ENCODE measurements around the gene MSX2. TPM values are rescaled to one million over a fixed set of nuclear protein-coding genes. Genes with fewer than 3 reads are reported as not detected.

Gene MSX2
- total RNA-seq, 1 donor from 2014 or later = 2.3 TPM

DNA sequence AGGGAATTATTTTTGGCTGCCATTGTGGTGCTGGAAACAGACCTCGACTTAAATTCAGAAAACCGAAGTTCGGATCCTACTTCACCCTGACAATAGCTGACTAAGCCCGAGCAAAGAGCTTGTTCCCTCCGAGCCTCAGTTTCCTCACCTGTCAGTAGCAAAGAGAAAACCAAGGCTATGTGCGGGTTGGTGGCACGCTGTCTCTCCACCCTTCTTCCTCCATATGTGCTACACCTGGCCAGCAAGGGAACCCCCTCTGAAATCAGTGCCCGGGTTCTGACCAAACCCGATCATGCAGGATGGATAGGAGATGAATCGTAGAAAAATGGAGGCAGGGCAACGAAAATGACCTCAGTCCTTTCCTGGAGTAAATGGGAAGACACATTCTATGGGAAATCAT, 16.7 kb upstream of the MSX2 start:
- DNase-seq (ENCODE audit: low spot score) = no peak
- TF ChIP-seq, protein P1, sequence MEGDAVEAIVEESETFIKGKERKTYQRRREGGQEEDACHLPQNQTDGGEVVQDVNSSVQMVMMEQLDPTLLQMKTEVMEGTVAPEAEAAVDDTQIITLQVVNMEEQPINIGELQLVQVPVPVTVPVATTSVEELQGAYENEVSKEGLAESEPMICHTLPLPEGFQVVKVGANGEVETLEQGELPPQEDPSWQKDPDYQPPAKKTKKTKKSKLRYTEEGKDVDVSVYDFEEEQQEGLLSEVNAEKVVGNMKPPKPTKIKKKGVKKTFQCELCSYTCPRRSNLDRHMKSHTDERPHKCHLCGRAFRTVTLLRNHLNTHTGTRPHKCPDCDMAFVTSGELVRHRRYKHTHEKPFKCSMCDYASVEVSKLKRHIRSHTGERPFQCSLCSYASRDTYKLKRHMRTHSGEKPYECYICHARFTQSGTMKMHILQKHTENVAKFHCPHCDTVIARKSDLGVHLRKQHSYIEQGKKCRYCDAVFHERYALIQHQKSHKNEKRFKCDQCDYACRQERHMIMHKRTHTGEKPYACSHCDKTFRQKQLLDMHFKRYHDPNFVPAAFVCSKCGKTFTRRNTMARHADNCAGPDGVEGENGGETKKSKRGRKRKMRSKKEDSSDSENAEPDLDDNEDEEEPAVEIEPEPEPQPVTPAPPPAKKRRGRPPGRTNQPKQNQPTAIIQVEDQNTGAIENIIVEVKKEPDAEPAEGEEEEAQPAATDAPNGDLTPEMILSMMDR (IDR thresholded peaks at IDR 0.05) = no peak
- no peaks in the 10 kb centered on the region for H3K36me3 Mint-ChIP-seq (ENCODE audit: low read depth)
- H3K27ac Mint-ChIP-seq (ENCODE audit: unreplicated experiment) = no peak overlapping the region
- no peaks in the 10 kb centered on the region for H3K9me3 Mint-ChIP-seq (ENCODE audit: low read depth)
- no peak overlapping the region for H3K4me3 Mint-ChIP-seq (ENCODE audit: unreplicated experiment)
- H3K4me1 Mint-ChIP-seq (ENCODE audit: low read depth) = peaks cover 21% of the 10 kb centered on the region
- peaks cover 11% of the 10 kb centered on the region for H3K27me3 Mint-ChIP-seq (ENCODE audit: low read depth)

DNA sequence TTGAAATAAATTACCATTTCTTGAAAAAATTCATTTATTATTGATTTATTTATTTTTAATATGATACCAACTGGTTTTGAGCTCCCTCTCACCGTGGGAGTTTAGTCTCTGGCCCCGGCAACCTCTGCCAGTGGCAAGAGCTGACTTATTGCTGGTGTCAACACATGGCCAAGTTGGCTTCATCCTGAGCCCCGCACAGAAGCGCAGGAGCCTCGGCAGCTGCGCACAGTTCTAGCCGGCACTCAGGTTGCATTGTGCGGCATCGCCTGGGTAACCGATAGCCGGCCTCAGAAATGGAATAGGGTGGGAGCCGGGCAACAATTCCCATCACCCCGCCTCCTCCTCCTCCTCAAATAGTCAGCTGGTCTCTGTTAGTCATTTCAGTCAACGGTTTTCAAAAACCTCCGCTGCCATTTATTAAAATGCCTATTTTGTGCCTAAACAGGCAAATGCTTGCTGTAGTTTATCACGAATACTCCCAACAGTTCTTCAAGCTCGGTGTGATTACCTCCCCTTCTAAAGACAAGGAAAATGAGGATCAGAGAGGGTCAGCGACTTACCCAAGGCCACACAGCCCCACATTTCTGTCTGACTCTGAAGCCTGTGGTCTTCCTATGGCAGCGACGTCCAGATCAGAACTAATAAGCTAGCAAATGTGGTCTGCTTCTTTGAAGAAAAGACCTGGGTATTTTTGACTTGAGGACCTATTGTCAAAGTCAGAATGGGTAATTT, 15.7 kb upstream of the MSX2 start:
- Mint-ChIP-seq H3K36me3 (ENCODE audit: low read depth) (no peaks in the 10 kb centered on the region), H3K27me3 (ENCODE audit: low read depth) (peaks cover 16% of the 10 kb centered on the region), H3K4me3 (ENCODE audit: unreplicated experiment) (no peak overlapping the region), H3K27ac (ENCODE audit: unreplicated experiment) (no peak overlapping the region), H3K9me3 (ENCODE audit: low read depth) (no peaks in the 10 kb centered on the region), H3K4me1 (ENCODE audit: low read depth) (peaks cover 21% of the 10 kb centered on the region)
- DNase-seq (ENCODE audit: low spot score) = no peak
- TF ChIP-seq, protein P1 (IDR thresholded peaks at IDR 0.05) = no peak

DNA sequence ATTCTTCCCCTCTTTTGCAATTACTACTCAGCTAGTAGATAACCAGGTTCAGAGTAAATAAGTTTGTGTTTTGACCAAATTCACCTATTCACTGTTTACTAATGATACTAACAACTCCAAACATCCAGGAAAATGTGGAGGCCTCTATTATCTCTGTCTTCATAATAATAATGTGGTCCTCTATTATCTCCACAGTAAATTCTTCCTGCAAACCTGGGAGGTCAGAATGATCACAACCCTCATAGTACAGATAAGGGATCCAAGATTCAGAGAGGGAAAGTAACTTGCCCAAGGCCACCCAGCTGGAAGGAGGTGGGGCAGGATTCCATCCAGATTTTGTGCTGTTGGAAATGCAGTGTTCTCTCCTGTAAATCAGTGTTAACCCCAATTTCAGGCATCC, 9.6 kb upstream of the MSX2 start:
- H3K36me3 Mint-ChIP-seq (ENCODE audit: low read depth) = no peaks in the 10 kb centered on the region
- no peak overlapping the region for H3K4me3 Mint-ChIP-seq (ENCODE audit: unreplicated experiment)
- H3K27ac Mint-ChIP-seq (ENCODE audit: unreplicated experiment) = no peak overlapping the region
- H3K27me3 Mint-ChIP-seq (ENCODE audit: low read depth) = peaks cover 40% of the 10 kb centered on the region
- H3K9me3 Mint-ChIP-seq (ENCODE audit: low read depth) = no peaks in the 10 kb centered on the region
- H3K4me1 Mint-ChIP-seq (ENCODE audit: low read depth) = no peaks in the 10 kb centered on the region
- no peak for DNase-seq (ENCODE audit: low spot score)
- TF ChIP-seq, protein P1 (IDR thresholded peaks at IDR 0.05) = no peak

DNA sequence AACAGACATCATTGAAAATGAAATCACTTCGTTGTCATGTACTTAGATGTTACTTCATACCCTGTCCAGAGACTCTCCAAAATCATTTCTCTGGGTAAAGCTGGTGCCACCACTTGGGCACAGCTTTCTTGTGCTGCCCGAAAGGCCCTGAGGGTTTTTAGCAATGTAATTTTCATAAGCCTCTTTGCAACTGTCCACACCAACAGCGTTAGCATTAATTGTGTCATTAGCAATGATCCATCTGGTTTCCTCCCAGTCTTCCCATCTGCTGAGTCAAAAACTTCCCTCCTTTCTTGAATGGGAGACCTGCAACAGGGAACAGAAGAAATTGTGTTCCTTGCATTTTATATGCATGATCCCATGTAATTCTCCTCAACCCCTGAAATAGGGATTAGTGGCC, 8.6 kb upstream of the MSX2 start:
- peaks cover 48% of the 10 kb centered on the region for H3K27me3 Mint-ChIP-seq (ENCODE audit: low read depth)
- no peak for DNase-seq (ENCODE audit: low spot score)
- TF ChIP-seq, protein P1 (IDR thresholded peaks at IDR 0.05) = no peak
- H3K4me1 Mint-ChIP-seq (ENCODE audit: low read depth) = peaks cover 4% of the 10 kb centered on the region
- no peak overlapping the region for H3K4me3 Mint-ChIP-seq (ENCODE audit: unreplicated experiment)
- H3K9me3 Mint-ChIP-seq (ENCODE audit: low read depth) = no peaks in the 10 kb centered on the region
- no peaks in the 10 kb centered on the region for H3K36me3 Mint-ChIP-seq (ENCODE audit: low read depth)
- no peak overlapping the region for H3K27ac Mint-ChIP-seq (ENCODE audit: unreplicated experiment)

DNA sequence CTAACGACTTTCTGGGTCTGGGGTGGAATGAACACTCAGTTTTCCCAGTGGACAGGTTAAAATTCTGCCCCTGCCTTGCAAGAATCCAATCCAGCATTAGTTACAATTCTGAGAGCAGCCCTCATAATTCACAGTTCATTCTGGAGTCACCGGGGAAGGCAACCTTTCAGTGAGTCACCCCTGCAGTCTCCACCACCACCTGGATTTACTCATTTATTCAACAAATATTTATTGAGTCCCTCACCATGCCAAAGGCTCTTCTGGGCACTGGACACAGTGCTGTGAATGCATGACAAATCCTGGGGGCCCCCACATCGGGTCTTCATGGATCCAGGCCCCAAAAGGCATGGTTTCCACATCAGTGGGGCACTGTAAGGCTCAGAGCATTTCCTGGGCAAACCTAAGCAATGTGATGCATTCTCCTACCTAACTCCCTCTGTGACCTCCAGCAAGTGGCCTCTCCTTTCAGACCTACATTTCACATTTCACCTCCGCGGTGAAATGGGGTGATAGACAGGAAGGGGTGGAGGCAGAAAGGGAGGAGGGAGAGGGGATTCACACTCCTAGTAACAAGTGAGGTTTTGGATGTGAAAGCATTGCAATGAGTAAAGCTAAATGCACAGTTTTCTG, 6.4 kb upstream of the MSX2 start:
- Mint-ChIP-seq H3K27me3 (ENCODE audit: low read depth) (peaks cover 60% of the 10 kb centered on the region), H3K36me3 (ENCODE audit: low read depth) (no peaks in the 10 kb centered on the region), H3K4me3 (ENCODE audit: unreplicated experiment) (no peak overlapping the region), H3K27ac (ENCODE audit: unreplicated experiment) (no peak overlapping the region), H3K9me3 (ENCODE audit: low read depth) (no peaks in the 10 kb centered on the region), H3K4me1 (ENCODE audit: low read depth) (peaks cover 9% of the 10 kb centered on the region)
- TF ChIP-seq, protein P1 (IDR thresholded peaks at IDR 0.05) = no peak
- DNase-seq (ENCODE audit: low spot score) = no peak

All from chondrocyte (in vitro differentiated cells).